Effector memory CD4-positive, alpha-beta T cell (primary cell): ENCODE measurements around the gene SORCS2.

ENCODE experiments used
- DNase-seq, 3 donors: peaks; one replicate each; pipeline ENCODE4 v3.0.0-alpha.2; 2020
- H3K27ac ChIP-seq: 2 replicates; pipeline ENCODE4 v1.7.0; 2013; ENCODE audit warnings: mild to moderate bottlenecking, low read length, moderate library complexity; ENCODE audit not compliant: insufficient read depth, poor library complexity, severe bottlenecking
- H3K27me3 ChIP-seq: replicated peaks from 2 replicates; pipeline ENCODE4 v1.7.0; 2013; ENCODE audit warnings: mild to moderate bottlenecking, low read length; ENCODE audit not compliant: insufficient read depth, control insufficient read depth, poor library complexity, severe bottlenecking
- H3K36me3 ChIP-seq: 2 replicates; pipeline ENCODE4 v1.7.0; 2013; ENCODE audit warnings: mild to moderate bottlenecking, low read length, moderate library complexity; ENCODE audit not compliant: control insufficient read depth, insufficient read depth
- H3K4me1 ChIP-seq: 2 replicates; pipeline ENCODE4 v1.7.0; 2013; ENCODE audit warnings: low read length, mild to moderate bottlenecking; ENCODE audit not compliant: control insufficient read depth, insufficient read depth, poor library complexity, severe bottlenecking
- H3K4me3 ChIP-seq: 2 replicates; pipeline ENCODE4 v1.7.0; 2013; ENCODE audit warnings: low read length, low read depth, mild to moderate bottlenecking; ENCODE audit not compliant: insufficient read depth, poor library complexity, severe bottlenecking
- H3K9me3 ChIP-seq: 2 replicates; pipeline ENCODE4 v1.7.0; 2013; ENCODE audit warnings: mild to moderate bottlenecking, low read length, moderate library complexity; ENCODE audit not compliant: control insufficient read depth

The SORCS2 gene

GRCh38 chr4:7151668-7152227, 40.6 kb upstream of the SORCS2 start:
- no peak for DNase-seq
- Histone ChIP-seq H3K36me3 (no peaks in the 10 kb centered on the region), H3K27ac (no peak overlapping the region), H3K4me3 (no peak overlapping the region), H3K9me3 (no peaks in the 10 kb centered on the region), H3K4me1 (no peaks in the 10 kb centered on the region), H3K27me3 (no peaks in the 10 kb centered on the region)

DNA sequence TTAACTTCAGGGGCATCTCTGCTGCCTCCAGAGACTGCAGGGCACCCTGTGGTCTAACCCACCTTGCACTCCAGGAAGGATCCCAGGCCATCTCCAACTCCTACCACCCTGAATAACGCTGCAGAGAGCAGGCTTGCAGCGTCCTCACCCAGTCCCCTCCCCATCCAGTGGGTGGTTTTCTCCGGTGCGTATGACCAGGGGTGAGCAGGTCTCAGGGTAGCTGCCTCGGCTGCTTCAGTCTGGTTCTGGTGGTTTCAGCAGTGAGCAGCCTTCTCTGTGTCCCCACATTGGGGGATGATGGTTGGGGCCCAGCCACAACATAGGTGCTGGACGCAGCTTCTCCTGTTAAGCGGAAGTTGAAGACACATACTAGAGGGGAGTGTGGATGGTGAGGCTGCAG, 38.6 kb upstream of the SORCS2 start:
- H3K4me1 ChIP-seq = no peaks in the 10 kb centered on the region
- DNase-seq = no peak
- H3K36me3 ChIP-seq = no peaks in the 10 kb centered on the region
- H3K4me3 ChIP-seq = no peak overlapping the region
- no peaks in the 10 kb centered on the region for H3K9me3 ChIP-seq
- no peaks in the 10 kb centered on the region for H3K27me3 ChIP-seq
- no peak overlapping the region for H3K27ac ChIP-seq

DNA sequence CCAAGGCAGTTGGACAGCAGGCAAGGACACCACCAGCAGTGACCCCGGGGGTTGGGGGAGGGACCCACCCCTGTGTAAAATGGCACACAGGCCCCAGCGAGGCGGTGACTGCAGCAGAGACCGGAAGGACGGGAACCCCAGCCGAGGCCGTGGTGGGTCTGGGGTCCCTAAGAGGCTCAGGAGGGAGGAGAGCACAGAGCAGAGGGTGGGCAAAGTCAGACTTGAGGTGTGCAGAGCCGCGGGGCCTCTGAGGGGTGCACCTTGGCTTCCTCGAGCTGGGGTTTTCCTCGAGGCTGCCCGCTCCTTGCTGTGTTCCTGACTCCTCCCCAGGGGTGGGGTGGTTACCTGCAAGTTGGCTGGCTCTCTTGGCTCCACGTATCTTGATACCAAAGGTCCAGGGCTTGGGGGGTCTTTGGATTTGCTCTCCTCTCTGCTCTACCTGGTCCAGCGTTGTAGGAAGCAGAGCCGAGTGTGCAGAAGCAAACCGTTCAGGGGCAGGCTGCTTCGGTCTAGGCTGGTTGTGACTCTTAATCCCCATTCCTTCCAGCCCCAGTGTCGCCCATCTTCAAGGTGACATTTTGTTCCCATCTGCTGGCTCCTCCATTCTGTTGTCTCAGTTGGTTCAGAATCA, 37.9 kb upstream of the SORCS2 start:
- no peak for DNase-seq
- Histone ChIP-seq H3K4me3 (no peak overlapping the region), H3K4me1 (no peaks in the 10 kb centered on the region), H3K27me3 (no peaks in the 10 kb centered on the region), H3K36me3 (no peaks in the 10 kb centered on the region), H3K9me3 (no peaks in the 10 kb centered on the region), H3K27ac (no peak overlapping the region)

DNA sequence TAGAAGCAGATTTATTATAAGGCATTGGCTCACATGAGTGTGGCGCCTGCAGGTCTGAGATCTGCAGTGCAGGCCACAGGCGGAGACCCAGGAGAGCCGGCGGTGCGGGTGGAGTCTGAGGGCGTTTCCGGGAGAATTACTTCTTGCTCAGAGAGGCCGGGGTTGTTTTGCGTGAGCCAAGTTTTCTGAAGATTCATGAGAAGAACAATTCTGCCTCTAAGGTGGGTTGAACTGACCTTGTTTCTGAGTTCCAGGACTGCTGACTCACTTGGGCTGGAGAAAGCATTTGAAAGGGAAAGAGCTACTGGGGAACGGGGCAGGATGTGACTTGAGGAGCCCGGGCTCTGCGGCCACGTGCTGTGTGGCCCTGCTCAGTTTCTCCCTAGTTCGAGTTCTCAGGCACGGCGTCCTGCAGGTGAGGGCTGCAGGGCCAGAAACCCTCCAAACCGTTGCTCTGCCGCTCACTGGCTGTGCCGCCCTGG, 36.7 kb upstream of the SORCS2 start:
- H3K4me1 ChIP-seq = no peaks in the 10 kb centered on the region
- no peaks in the 10 kb centered on the region for H3K27me3 ChIP-seq
- no peaks in the 10 kb centered on the region for H3K36me3 ChIP-seq
- H3K27ac ChIP-seq = no peak overlapping the region
- no peak overlapping the region for H3K4me3 ChIP-seq
- no peaks in the 10 kb centered on the region for H3K9me3 ChIP-seq
- no peak for DNase-seq

DNA sequence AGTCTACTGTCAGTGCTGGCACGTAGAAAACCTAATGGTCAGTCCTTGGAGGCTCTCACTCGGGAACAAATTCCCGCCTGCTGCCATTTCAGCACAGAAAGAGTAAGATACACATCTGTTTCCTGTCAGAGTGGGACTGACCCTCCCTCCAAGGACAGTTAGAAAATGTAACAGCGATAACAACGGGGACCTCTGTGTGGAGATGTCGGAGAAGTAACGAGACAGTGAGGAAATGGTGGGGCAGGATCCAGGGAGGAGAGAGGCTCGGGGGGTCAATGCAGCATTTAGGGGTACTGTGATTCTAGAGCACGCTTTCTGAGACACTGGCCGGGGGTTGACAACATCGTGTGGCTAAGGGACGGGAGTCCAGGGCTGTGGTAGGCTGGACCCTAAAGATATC, 36.0 kb upstream of the SORCS2 start:
- H3K27ac ChIP-seq = no peak overlapping the region
- H3K36me3 ChIP-seq = no peaks in the 10 kb centered on the region
- no peak for DNase-seq
- no peaks in the 10 kb centered on the region for H3K9me3 ChIP-seq
- no peaks in the 10 kb centered on the region for H3K4me1 ChIP-seq
- no peak overlapping the region for H3K4me3 ChIP-seq
- H3K27me3 ChIP-seq = no peaks in the 10 kb centered on the region

GRCh38 chr4:7156761-7157488, 35.4 kb upstream of the SORCS2 start:
- Histone ChIP-seq H3K4me1 (no peaks in the 10 kb centered on the region), H3K4me3 (no peak overlapping the region), H3K9me3 (no peaks in the 10 kb centered on the region), H3K27me3 (no peaks in the 10 kb centered on the region), H3K36me3 (no peaks in the 10 kb centered on the region), H3K27ac (no peak overlapping the region)
- no peak for DNase-seq

GRCh38 chr4:7157666-7158065, 34.7 kb upstream of the SORCS2 start:
- no peak for DNase-seq
- H3K4me3 ChIP-seq = no peak overlapping the region
- no peak overlapping the region for H3K27ac ChIP-seq
- H3K27me3 ChIP-seq = no peaks in the 10 kb centered on the region
- no peaks in the 10 kb centered on the region for H3K4me1 ChIP-seq
- H3K9me3 ChIP-seq = no peaks in the 10 kb centered on the region
- no peaks in the 10 kb centered on the region for H3K36me3 ChIP-seq

GRCh38 chr4:7158081-7158750, 34.1 kb upstream of the SORCS2 start:
- H3K27me3 ChIP-seq = no peaks in the 10 kb centered on the region
- no peak for DNase-seq
- H3K36me3 ChIP-seq = no peaks in the 10 kb centered on the region
- no peak overlapping the region for H3K27ac ChIP-seq
- H3K9me3 ChIP-seq = no peaks in the 10 kb centered on the region
- H3K4me1 ChIP-seq = no peaks in the 10 kb centered on the region
- no peak overlapping the region for H3K4me3 ChIP-seq

GRCh38 chr4:7158991-7159390, 33.3 kb upstream of the SORCS2 start:
- H3K27me3 ChIP-seq = no peaks in the 10 kb centered on the region
- H3K27ac ChIP-seq = no peak overlapping the region
- H3K4me3 ChIP-seq = no peak overlapping the region
- no peak for DNase-seq
- H3K4me1 ChIP-seq = no peaks in the 10 kb centered on the region
- no peaks in the 10 kb centered on the region for H3K9me3 ChIP-seq
- no peaks in the 10 kb centered on the region for H3K36me3 ChIP-seq

GRCh38 chr4:7159923-7160322, 32.4 kb upstream of the SORCS2 start:
- no peak overlapping the region for H3K27ac ChIP-seq
- no peaks in the 10 kb centered on the region for H3K36me3 ChIP-seq
- DNase-seq = no peak
- H3K9me3 ChIP-seq = no peaks in the 10 kb centered on the region
- H3K4me1 ChIP-seq = no peaks in the 10 kb centered on the region
- no peak overlapping the region for H3K4me3 ChIP-seq
- H3K27me3 ChIP-seq = no peaks in the 10 kb centered on the region
